ENCODE data around the gene C4orf54. TPM values are rescaled to one million over a fixed set of nuclear protein-coding genes. Genes with fewer than 3 reads are reported as not detected.

The C4orf54 gene
- polyA plus RNA-seq, 1 donor from 2014 or later, result not detected

DNA sequence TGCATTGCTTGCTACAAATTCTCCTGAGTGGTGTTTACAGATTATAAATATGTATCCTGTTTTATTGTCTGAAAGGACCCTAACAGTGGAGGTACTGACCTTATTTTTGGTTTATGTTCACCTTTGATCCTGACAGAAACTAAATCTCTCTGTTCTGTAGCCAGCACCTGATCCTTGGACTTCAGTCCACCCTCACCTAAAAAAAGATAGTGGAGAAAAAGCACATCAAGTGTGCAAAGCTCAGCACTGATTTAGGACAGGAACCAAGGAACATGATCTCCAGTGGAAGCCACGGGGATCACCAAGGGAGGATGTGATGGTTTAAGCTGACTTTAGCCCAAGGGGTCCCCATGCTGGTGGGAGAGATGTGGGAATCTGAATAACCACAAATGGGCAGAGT, 22.3 kb upstream of the C4orf54 start:
- Histone ChIP-seq H3K9me2 (ENCODE audit: insufficient read depth, low read length) (no peaks in the 10 kb centered on the region), H3K4me2 (ENCODE audit: low read length) (no peak overlapping the region), H2AFZ (ENCODE audit: low read depth, low read length) (no peak overlapping the region), H3K79me2 (replicated peaks; ENCODE audit: insufficient read depth, low read length) (no peaks in the 10 kb centered on the region), H3K27me3 (ENCODE audit: insufficient read depth, low read depth, low read length) (no peaks in the 10 kb centered on the region), H3K27ac (ENCODE audit: low read length) (no peak overlapping the region), H3K9me3 (ENCODE audit: low read length) (no peaks in the 10 kb centered on the region), H4K20me1 (ENCODE audit: insufficient read depth) (no peaks in the 10 kb centered on the region), H3F3A (ENCODE audit: insufficient read depth, low read length, poor library complexity, severe bottlenecking) (no peaks in the 10 kb centered on the region), H3K9ac (ENCODE audit: low read length) (no peak overlapping the region), H3K4me3 (ENCODE audit: low read length) (no peak overlapping the region), H3K36me3 (ENCODE audit: insufficient read depth, low read length) (no peaks in the 10 kb centered on the region)
- TF ChIP-seq, protein P1, sequence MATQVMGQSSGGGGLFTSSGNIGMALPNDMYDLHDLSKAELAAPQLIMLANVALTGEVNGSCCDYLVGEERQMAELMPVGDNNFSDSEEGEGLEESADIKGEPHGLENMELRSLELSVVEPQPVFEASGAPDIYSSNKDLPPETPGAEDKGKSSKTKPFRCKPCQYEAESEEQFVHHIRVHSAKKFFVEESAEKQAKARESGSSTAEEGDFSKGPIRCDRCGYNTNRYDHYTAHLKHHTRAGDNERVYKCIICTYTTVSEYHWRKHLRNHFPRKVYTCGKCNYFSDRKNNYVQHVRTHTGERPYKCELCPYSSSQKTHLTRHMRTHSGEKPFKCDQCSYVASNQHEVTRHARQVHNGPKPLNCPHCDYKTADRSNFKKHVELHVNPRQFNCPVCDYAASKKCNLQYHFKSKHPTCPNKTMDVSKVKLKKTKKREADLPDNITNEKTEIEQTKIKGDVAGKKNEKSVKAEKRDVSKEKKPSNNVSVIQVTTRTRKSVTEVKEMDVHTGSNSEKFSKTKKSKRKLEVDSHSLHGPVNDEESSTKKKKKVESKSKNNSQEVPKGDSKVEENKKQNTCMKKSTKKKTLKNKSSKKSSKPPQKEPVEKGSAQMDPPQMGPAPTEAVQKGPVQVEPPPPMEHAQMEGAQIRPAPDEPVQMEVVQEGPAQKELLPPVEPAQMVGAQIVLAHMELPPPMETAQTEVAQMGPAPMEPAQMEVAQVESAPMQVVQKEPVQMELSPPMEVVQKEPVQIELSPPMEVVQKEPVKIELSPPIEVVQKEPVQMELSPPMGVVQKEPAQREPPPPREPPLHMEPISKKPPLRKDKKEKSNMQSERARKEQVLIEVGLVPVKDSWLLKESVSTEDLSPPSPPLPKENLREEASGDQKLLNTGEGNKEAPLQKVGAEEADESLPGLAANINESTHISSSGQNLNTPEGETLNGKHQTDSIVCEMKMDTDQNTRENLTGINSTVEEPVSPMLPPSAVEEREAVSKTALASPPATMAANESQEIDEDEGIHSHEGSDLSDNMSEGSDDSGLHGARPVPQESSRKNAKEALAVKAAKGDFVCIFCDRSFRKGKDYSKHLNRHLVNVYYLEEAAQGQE (IDR thresholded peaks at IDR 0.05; ENCODE audit: borderline replicate concordance), result no peak
- TF ChIP-seq, protein P2, sequence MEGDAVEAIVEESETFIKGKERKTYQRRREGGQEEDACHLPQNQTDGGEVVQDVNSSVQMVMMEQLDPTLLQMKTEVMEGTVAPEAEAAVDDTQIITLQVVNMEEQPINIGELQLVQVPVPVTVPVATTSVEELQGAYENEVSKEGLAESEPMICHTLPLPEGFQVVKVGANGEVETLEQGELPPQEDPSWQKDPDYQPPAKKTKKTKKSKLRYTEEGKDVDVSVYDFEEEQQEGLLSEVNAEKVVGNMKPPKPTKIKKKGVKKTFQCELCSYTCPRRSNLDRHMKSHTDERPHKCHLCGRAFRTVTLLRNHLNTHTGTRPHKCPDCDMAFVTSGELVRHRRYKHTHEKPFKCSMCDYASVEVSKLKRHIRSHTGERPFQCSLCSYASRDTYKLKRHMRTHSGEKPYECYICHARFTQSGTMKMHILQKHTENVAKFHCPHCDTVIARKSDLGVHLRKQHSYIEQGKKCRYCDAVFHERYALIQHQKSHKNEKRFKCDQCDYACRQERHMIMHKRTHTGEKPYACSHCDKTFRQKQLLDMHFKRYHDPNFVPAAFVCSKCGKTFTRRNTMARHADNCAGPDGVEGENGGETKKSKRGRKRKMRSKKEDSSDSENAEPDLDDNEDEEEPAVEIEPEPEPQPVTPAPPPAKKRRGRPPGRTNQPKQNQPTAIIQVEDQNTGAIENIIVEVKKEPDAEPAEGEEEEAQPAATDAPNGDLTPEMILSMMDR (IDR thresholded peaks at IDR 0.05; ENCODE audit: poor library complexity, severe bottlenecking), result no peak
- TF ChIP-seq MXI1 (conservative IDR thresholded peaks at IDR 0.05; ENCODE audit: poor library complexity, severe bottlenecking) (no peak), POLR2AphosphoS5 (IDR thresholded peaks at IDR 0.05) (no peak), EZH2 (IDR thresholded peaks at IDR 0.05; ENCODE audit: borderline replicate concordance, insufficient read depth, low read length, poor library complexity, severe bottlenecking) (no peak), SMC3 (conservative IDR thresholded peaks at IDR 0.05; ENCODE audit: poor library complexity) (no peak), EP300 (conservative IDR thresholded peaks at IDR 0.05; ENCODE audit: poor library complexity, severe bottlenecking) (no peak), RAD21 (conservative IDR thresholded peaks at IDR 0.05) (no peak), TAF1 (IDR thresholded peaks at IDR 0.05; ENCODE audit: low read depth) (no peak)

DNA sequence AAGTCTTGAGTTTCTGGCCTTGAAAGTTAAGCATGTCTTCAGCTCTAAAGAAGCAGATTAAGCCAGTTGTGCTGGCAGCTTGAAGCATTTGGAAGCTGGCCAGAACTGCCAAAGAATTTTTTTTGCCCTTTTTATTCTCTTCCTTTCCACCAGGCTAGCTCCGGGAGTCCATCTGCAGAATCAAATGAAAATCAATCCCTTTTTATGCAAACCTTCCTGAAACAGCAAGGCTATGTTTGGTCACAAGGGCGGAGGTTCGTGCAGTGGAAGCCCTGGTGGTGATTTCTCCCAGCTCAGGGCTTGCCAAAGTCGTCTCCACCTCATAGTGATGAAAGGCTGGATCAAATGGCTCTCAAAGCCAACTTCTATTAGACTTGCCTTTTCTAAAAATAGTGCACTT, 21.6 kb upstream of the C4orf54 start:
- no peaks in the 10 kb centered on the region for H3K9me2 ChIP-seq (ENCODE audit: insufficient read depth, low read length)
- TF ChIP-seq POLR2AphosphoS5 (IDR thresholded peaks at IDR 0.05) (no peak), TAF1 (IDR thresholded peaks at IDR 0.05; ENCODE audit: low read depth) (no peak), MXI1 (conservative IDR thresholded peaks at IDR 0.05; ENCODE audit: poor library complexity, severe bottlenecking) (no peak), EZH2 (IDR thresholded peaks at IDR 0.05; ENCODE audit: borderline replicate concordance, insufficient read depth, low read length, poor library complexity, severe bottlenecking) (no peak), SMC3 (conservative IDR thresholded peaks at IDR 0.05; ENCODE audit: poor library complexity) (no peak), EP300 (conservative IDR thresholded peaks at IDR 0.05; ENCODE audit: poor library complexity, severe bottlenecking) (no peak), RAD21 (conservative IDR thresholded peaks at IDR 0.05) (no peak)
- TF ChIP-seq, protein P2 (IDR thresholded peaks at IDR 0.05; ENCODE audit: poor library complexity, severe bottlenecking), result no peak
- TF ChIP-seq, protein P1 (IDR thresholded peaks at IDR 0.05; ENCODE audit: borderline replicate concordance), result no peak
- H4K20me1 ChIP-seq (ENCODE audit: insufficient read depth), result no peaks in the 10 kb centered on the region
- no peak overlapping the region for H3K4me2 ChIP-seq (ENCODE audit: low read length)
- H3K4me3 ChIP-seq (ENCODE audit: low read length), result no peak overlapping the region
- H3K27me3 ChIP-seq (ENCODE audit: insufficient read depth, low read depth, low read length), result no peaks in the 10 kb centered on the region
- no peak overlapping the region for H3K27ac ChIP-seq (ENCODE audit: low read length)
- H3K9me3 ChIP-seq (ENCODE audit: low read length), result no peaks in the 10 kb centered on the region
- H3K9ac ChIP-seq (ENCODE audit: low read length), result no peak overlapping the region
- no peaks in the 10 kb centered on the region for H3F3A ChIP-seq (ENCODE audit: insufficient read depth, low read length, poor library complexity, severe bottlenecking)
- no peaks in the 10 kb centered on the region for H3K36me3 ChIP-seq (ENCODE audit: insufficient read depth, low read length)
- no peak overlapping the region for H2AFZ ChIP-seq (ENCODE audit: low read depth, low read length)
- no peaks in the 10 kb centered on the region for H3K79me2 ChIP-seq (replicated peaks; ENCODE audit: insufficient read depth, low read length)
